Type B pancreatic cell (in vitro differentiated cells): ENCODE measurements around the gene PLEKHA6. TPM values are rescaled to one million over a fixed set of nuclear protein-coding genes. Genes with fewer than 3 reads are reported as not detected.

Source experiments
- DNase-seq: peaks from one replicate; pipeline ENCODE4 v3.0.0; 2021; ENCODE audit warnings: mixed read lengths; ENCODE audit not compliant: unreplicated experiment; ENCODE audit errors: extremely low spot score
- H3K27ac Mint-ChIP-seq: 2 replicates; pipeline ENCODE4 v1.8.0; 2021; ENCODE audit warnings: mild to moderate bottlenecking, mixed read lengths
- H3K27me3 Mint-ChIP-seq: 2 replicates; pipeline ENCODE4 v1.8.0; 2021; ENCODE audit warnings: mixed read lengths
- H3K36me3 Mint-ChIP-seq: 2 replicates; pipeline ENCODE4 v1.8.0; 2021; ENCODE audit warnings: mixed read lengths
- H3K4me1 Mint-ChIP-seq: one replicate; pipeline ENCODE4 v1.8.0; 2021; ENCODE audit warnings: mixed read lengths; ENCODE audit not compliant: unreplicated experiment
- H3K4me3 Mint-ChIP-seq: 2 replicates; pipeline ENCODE4 v1.8.0; 2021; ENCODE audit warnings: mild to moderate bottlenecking, mixed read lengths
- H3K9me3 Mint-ChIP-seq: 2 replicates; pipeline ENCODE4 v1.8.0; 2021; ENCODE audit warnings: mixed read lengths
- total RNA-seq: library from RNA; stranded (reverse); gene quantifications from 2 replicates; pipeline ENCODE4 v1.2.1, GENCODE V29; 2021; ENCODE audit warnings: low replicate concordance
- TF ChIP-seq, protein P1 (sequence below): fragments of 200-600 bp; sonication (generic); conservative IDR thresholded peaks from 2 replicates; pipeline ENCODE4 v1.5.0; 2021; ENCODE audit warnings: antibody characterized with exemption, mild to moderate bottlenecking

The PLEKHA6 gene
- total RNA-seq, 1 donor from 2014 or later = 37.8 TPM

DNA sequence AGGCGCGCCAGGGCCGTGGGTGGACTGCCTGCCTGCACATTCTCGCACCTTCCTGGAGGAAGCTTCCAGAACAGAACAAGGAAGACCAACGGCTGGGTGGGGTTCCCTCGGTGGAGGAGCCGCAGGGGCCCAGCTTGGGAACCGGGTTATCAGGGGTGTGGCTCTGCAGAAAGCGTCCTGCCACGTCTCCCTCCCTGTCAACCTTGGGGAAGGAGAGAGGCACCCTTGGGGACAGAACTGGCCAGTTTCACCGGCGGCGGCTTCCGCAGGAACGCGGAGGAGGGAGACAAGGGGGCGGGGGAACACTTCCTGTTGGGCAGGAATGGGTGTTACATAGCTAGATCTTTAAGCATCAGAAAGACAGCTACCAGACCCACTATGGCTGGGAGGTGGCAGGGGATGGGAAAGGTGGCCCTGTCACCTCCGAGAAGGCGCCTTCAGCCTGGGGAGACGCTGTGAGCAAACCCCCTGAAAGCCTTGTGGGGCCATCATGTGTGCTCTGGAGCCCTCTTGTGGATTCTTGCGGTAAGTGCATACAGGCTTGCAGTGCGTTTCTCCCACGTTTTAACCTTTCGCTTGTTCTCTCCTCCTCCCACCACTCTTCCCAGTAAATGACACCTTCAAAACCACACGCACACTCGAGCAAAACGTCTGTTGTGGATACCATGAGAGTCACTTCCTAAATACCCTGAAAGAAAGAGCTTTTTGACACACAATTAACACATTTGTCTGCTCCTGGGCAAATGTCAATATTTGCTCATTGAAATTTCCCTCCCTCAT, 3.8 kb upstream of the PLEKHA6 start:
- TF ChIP-seq, protein P1, sequence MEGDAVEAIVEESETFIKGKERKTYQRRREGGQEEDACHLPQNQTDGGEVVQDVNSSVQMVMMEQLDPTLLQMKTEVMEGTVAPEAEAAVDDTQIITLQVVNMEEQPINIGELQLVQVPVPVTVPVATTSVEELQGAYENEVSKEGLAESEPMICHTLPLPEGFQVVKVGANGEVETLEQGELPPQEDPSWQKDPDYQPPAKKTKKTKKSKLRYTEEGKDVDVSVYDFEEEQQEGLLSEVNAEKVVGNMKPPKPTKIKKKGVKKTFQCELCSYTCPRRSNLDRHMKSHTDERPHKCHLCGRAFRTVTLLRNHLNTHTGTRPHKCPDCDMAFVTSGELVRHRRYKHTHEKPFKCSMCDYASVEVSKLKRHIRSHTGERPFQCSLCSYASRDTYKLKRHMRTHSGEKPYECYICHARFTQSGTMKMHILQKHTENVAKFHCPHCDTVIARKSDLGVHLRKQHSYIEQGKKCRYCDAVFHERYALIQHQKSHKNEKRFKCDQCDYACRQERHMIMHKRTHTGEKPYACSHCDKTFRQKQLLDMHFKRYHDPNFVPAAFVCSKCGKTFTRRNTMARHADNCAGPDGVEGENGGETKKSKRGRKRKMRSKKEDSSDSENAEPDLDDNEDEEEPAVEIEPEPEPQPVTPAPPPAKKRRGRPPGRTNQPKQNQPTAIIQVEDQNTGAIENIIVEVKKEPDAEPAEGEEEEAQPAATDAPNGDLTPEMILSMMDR = peak; percentile 99
- peak; percentile 77 for DNase-seq
- Mint-ChIP-seq H3K4me3 (peak overlapping the region; percentile 63), H3K27me3 (peaks cover 11% of the 10 kb centered on the region), H3K36me3 (peaks cover 4% of the 10 kb centered on the region), H3K27ac (peak overlapping the region; percentile 57), H3K4me1 (peaks cover 23% of the 10 kb centered on the region), H3K9me3 (no peaks in the 10 kb centered on the region)

DNA sequence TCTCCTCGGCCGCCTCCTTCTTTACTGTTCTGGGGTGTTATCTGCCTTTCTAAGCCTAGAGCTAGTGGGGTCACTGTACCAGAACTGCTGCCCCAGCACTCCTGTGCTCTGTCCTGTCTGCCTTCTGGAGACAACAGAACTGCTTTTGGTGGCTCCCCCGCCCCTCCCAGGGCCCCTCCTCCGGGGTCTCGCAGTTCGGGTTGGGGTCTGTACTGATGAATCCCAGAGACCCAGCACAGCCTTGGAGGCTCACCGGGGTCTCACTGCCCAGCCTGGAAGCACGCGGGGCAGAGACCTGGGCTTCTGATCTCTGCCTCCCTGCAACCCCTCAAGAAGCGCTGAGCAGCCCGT, 3.2 kb upstream of the PLEKHA6 start:
- peaks cover 9% of the 10 kb centered on the region for H3K27me3 Mint-ChIP-seq
- no peak for DNase-seq
- peak overlapping the region; percentile 63 for H3K4me3 Mint-ChIP-seq
- H3K9me3 Mint-ChIP-seq = no peaks in the 10 kb centered on the region
- TF ChIP-seq, protein P1 = no peak
- H3K4me1 Mint-ChIP-seq = peaks cover 23% of the 10 kb centered on the region
- H3K27ac Mint-ChIP-seq = peak overlapping the region; percentile 75
- H3K36me3 Mint-ChIP-seq = peaks cover 4% of the 10 kb centered on the region

DNA sequence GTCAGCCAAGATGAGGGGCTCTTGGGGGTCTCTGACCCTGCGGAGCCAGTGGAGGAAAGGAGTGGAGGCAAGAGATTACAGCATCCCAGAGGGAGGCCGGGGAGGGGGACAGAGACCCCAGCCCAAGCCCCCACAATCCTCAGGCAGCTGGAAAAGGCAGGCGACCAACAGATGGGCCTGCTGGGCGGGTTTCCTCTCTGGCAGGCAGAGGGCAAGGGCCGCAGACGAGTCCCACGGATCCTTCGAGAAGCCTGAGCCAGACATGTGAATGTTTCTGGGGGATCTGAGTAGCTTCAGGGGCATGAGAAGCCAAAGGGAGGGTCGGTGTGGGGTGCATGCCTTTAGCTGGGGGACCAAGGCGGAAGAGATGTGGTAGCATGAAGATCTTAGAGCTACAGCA, 2.1 kb upstream of the PLEKHA6 start:
- H3K27me3 Mint-ChIP-seq = peaks cover 3% of the 10 kb centered on the region
- no peaks in the 10 kb centered on the region for H3K36me3 Mint-ChIP-seq
- TF ChIP-seq, protein P1 = no peak
- no peak for DNase-seq
- no peaks in the 10 kb centered on the region for H3K9me3 Mint-ChIP-seq
- peak overlapping the region; percentile 85 for H3K27ac Mint-ChIP-seq
- H3K4me1 Mint-ChIP-seq = peaks cover 30% of the 10 kb centered on the region
- peak overlapping the region; percentile 43 for H3K4me3 Mint-ChIP-seq

DNA sequence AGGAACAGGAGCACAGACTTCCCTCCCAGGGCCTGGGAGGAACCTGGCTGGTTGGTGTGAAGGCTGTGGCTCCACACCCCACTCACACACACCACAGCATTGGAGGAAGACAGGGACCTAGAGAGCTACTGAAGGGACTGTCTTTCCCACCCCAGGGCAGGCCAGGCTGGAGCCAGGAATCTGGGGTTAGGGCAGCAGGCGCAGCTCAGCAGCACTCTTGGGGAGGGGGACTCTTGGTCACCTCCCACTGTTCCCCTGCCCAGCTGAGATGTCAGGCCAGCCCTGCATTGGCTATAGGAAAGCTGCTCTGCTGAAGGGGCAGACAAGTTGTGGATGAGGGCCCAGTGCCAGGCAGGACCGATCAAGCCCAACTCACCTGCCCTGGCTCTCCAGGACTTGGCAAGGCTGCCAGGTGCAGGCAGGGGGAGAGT, 1.6 kb upstream of the PLEKHA6 start:
- Mint-ChIP-seq H3K27me3 (peaks cover 3% of the 10 kb centered on the region), H3K4me1 (peaks cover 30% of the 10 kb centered on the region), H3K36me3 (no peaks in the 10 kb centered on the region), H3K4me3 (peak overlapping the region; percentile 25), H3K27ac (peak overlapping the region; percentile 85), H3K9me3 (no peaks in the 10 kb centered on the region)
- TF ChIP-seq, protein P1 = no peak
- no peak for DNase-seq

DNA sequence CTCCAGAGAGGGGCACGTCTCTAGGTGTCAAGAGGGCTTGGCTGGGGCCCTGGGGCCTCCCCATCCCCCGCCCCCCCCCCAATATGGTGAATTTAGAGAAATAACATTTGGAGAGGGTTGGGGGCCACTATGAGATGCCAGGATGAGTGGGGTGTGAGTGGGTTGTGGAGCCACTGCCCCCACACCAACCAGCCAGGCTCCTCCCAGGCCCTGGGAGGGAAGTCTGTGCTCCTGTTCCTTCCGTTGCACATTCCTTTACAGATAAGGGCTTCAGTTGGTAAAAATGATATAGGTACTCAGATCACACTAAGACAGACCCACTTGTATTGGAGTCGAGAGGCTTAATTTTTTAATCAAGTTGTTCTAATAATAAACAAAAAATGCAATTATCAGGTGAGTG, 585 bp upstream of the PLEKHA6 start:
- no peak overlapping the region for H3K27ac Mint-ChIP-seq
- peaks cover 30% of the 10 kb centered on the region for H3K4me1 Mint-ChIP-seq
- no peaks in the 10 kb centered on the region for H3K36me3 Mint-ChIP-seq
- H3K9me3 Mint-ChIP-seq = no peaks in the 10 kb centered on the region
- TF ChIP-seq, protein P1 = no peak
- DNase-seq = no peak
- no peak overlapping the region for H3K4me3 Mint-ChIP-seq
- H3K27me3 Mint-ChIP-seq = peaks cover 3% of the 10 kb centered on the region
